GM18909 (cell line): ENCODE measurements around the gene PADI6.
"Not testable (repeated sequence)": the region's sequence is repeated elsewhere in the genome, so short reads cannot be mapped to it uniquely, and the experiment has no call there.

ENCODE experiments used
- ATAC-seq: cut with Tn5 transposase; IDR thresholded peaks from one replicate; pipeline ENCODE4 v1.9.1; 2021; ENCODE audit warnings: mild to moderate bottlenecking; ENCODE audit not compliant: unreplicated experiment, poor library complexity

PADI6 gene

DNA sequence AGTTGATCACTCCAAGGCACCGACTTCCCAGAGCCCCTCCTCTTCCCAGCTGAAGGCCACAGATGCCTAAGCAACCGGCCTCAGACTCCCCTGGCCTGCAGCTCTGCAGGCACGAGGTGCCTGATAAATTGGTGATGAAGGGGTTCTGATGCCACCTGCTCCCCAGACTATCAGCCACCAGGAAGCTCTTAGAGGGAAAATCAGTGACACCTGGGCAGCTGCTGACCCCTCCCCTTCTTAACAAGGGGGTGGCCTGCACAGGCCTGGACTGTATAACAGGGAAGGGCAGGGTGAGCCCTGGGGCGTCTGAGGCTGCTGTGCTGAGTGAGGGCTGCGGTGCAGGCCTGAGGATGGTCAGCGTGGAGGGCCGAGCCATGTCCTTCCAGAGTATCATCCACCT, at the start of gene PADI6:
TSS of gene PADI6 (plus strand) at position 301 of the 400 bp plus-strand sequence. CDS start at position 351, 50 bp downstream.
- ATAC-seq: no peak

DNA sequence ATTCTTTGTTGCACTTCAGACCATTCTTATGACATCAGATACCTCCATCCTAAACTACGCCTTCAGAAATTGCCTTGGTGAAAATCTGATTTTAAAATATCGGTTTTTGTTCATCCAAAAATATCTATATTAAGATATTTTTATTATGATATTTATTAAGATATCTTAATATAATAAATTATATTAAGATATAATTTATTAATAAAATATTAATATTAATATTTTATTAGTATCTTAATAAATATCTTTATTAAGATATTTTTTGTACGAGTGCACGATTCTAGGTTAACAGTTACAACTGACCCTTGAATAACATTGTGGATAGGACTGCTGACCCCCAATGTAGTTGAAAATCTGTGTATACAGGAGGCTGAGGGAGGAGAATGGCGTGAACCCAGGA, 43.1 kb upstream of the PADI6 start:
- ATAC-seq: no peak

DNA sequence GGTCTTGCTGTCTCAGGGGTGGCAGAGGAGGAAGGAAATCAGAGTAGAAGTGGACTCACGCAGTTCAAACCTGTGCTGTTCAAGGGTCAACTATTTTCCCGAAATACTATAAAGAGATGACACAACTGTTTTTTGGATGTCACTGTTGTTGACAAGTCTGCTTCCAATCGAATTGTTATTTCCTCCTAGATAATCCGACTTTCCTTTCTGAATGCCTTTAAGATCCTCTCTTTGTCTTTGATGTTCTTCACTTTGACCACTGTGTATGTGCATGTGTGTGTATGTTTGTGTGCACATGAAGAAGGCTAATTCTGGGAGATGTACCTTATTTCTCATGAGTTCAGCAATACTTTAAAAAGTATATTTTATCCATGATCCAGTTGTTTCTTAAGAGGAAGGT, 42.4 kb upstream of the PADI6 start:
- no peak for ATAC-seq

DNA sequence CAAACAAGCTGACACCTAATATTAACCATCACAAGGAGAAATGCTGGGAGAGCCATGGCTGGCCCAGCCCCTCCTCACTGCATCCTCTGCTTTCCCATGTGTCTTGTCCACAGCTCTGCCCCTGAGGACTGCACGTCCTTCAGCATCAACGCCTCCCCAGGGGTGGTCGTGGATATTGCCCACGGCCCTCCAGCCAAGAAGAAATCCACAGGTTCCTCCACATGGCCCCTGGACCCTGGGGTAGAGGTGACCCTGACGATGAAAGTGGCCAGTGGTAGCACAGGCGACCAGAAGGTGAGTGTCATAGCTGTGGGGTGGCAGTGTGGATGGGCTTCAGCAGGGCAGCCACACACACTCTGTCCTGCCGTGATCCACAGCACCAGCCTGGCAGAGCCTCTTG, 41.1 kb upstream of the PADI6 start:
- ATAC-seq: no peak

DNA sequence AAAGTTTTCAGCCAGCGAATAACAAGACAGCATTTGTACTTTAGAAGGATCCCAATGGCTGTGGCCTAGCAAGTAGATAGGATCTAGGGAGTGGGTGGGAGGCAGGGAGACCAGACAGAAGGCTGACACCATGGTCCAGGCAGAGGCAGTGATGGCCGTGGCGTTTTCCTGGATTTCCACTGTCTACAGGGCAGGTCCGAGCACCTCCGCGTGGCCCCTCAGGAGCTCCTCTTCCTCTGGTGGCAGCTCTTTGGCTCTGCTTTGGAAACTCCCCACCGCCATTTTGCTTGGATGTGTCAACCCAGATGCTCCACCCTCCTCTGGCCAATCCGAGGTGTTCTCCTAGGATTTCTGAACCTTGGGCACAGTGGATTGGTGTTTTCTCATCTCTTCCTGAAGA, 38.9 kb upstream of the PADI6 start:
- ATAC-seq: no peak

DNA sequence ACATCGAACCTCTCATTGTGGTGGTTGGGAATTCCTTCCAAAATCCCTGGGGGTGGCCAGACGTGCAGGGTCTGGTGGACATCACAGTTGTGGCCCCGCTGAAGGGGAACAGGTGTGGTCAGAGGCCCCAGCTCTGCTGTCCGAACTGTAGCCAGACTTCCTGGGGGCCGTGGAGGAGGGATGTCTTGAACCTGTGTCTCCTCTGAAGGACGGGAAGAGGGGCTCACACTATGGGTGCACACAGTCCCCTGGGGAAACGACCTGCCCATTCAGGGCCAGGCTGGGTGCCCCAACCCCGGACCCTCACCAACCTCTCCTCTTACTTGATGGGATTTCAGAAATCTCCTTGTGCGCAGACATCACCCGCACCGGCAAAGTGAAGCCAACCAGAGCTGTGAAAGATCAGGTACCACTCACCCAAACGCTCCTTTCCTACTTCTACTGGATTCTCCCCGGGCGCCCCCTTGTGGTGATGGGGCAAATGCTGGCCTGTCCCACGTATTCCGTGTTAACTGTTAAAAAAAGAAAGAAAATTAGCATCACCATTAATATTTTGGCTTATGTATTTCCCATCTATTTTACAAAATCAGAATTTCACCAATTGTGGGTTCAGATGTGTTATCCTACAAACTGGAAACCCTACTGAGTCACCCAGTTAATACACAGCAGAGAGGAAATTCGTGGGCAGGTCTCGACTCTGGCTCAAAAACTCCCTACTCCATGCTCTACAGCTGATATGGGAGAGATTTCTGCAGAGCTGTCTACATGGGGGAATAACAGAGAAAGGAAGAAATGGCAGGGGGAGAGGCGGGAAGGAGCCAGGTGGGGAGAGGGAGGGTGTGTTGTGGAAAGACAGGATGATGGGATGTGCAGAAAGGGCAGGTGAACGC, 35.9 kb upstream of the PADI6 start:
- ATAC-seq: no peak

DNA sequence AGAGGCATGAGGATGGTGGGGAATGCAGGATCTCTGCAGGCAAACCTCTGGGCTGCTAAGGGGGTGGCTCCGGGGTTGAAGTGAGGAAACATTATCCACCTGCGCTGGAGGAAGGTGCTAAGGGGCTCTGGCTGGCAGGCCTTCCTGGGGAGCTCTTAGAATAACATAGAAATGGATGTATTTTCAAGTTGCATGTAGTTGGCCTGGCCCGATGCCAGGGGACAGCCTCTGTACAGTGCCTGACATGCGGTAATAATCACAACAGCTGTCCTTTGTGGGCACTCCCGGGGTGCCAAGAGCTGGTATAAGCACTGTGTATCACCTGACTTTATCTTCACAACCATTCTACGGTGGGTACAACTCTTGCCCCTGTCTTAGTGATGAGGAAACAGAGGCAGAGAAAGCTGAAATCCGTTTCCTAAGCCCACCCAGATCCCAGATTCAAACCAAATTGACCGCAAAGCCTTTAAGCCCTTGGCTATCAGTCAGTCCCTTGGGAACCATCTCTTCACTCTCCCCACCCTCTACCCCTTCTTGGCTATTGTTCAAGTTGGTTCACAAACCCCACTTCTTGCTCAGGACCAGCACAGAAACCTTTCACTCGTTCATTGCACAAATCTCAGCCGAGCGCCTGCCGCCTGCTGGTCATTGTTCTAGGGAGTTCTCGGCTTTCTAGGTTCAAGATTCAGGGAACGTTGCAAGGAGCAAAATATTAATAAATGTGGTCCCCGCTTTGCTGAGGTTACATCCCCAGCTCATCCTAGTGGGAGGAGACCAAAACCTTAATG, 33.1 kb upstream of the PADI6 start:
- ATAC-seq: no peak

DNA sequence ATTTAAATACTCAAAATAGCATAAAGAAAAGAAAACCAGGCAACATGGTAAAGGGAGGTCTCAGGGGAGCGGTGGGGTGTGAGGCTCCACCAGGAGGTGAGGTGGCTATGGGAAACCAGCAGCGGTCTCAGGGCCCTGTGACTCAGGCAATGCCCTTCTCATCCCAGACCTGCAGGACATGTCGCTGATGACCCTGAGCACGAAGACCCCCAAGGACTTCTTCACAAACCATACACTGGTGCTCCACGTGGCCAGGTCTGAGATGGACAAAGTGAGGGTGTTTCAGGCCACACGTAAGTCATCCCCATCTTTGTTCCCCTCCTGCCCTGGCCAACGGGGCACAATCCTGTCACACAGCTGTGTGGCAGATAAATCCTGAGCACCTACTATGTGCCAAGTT, 32.5 kb upstream of the PADI6 start:
- ATAC-seq: no peak

DNA sequence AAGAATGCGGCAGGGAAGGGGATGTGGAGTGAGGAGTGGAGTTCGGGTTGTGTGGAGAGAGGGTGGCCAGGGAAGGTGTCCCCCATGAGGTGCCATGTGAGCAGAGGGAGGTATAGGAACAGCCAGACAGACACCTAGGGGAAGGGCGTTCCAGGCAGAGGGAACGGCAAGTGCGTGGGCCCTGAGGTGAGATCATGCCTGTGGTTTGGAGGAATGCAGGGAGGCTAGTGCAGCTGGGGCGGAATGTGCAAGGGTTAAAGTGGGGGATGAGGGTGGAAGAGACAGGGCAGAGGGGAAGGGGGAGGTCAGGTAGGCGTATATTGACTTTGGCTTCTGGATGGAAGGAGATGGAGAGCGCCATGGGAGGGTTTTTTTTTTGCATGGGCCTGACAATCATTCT, 31.6 kb upstream of the PADI6 start:
- no peak for ATAC-seq

DNA sequence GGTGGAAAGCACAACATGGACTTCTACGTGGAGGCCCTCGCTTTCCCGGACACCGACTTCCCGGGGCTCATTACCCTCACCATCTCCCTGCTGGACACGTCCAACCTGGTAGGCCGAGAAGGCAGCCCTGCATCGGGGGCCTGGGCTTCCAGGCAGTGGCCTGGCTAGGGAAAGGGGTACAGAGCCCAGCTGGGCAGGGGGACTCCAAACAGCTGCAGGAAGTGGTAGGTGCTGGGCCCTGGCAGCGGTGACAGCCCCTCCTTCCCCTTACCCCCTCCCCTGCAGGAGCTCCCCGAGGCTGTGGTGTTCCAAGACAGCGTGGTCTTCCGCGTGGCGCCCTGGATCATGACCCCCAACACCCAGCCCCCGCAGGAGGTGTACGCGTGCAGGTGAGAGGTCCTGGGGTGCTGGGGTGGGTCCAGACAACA, 30.0 kb upstream of the PADI6 start:
- no peak for ATAC-seq

DNA sequence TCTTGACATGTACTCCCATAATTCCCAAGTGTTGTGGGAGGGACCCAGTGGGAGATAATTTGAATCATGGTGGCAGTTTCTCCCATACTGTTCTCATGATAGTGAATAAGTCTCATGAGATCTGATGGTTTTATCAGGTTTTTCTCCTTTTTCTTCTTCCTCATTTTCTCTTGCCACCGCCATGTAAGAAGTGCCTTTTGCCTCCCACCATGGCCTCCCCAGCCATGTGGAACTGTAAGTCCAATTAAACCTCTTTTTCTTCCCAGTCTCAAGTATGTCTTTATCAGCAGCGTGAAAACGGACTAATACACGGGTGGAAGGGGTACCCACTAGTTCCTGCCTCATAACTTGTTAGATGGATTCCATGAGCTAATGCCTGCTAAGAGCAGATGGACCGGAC, 26.5 kb upstream of the PADI6 start:
- ATAC-seq: not testable (repeated sequence)

DNA sequence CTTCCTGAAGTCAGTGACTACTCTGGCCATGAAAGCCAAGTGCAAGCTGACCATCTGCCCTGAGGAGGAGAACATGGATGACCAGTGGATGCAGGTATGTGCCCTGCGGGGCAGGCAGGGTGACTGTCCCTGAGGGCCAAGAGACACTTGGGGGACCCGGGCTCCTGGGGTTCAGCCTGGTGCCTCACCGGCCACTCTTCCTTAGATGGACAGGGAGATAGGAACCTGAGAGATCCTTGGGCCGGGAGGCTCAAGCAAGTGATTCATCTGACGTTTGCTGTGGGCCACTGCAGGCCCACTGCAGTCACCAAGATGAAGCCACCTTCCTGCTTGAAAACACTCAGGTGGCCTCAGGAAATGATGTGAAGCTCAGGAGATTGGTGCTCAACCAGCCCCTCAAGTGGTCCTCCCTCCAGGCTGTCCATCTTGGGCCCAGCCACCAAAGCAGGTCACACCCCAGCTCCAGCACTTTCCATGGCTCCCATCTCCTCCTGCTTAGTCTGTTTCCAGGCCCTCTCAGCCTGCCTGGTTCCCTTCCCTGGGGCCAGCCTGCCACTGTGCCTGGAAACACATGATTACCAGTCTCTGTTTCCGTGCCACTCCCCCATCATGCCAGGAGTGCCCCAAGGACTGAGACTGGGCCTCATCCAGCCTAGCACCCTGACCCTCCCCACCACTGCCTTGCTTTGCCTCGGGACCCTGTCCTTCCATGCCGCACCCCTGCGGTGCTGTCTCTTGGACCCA, 25.8 kb upstream of the PADI6 start:
- no peak for ATAC-seq

DNA sequence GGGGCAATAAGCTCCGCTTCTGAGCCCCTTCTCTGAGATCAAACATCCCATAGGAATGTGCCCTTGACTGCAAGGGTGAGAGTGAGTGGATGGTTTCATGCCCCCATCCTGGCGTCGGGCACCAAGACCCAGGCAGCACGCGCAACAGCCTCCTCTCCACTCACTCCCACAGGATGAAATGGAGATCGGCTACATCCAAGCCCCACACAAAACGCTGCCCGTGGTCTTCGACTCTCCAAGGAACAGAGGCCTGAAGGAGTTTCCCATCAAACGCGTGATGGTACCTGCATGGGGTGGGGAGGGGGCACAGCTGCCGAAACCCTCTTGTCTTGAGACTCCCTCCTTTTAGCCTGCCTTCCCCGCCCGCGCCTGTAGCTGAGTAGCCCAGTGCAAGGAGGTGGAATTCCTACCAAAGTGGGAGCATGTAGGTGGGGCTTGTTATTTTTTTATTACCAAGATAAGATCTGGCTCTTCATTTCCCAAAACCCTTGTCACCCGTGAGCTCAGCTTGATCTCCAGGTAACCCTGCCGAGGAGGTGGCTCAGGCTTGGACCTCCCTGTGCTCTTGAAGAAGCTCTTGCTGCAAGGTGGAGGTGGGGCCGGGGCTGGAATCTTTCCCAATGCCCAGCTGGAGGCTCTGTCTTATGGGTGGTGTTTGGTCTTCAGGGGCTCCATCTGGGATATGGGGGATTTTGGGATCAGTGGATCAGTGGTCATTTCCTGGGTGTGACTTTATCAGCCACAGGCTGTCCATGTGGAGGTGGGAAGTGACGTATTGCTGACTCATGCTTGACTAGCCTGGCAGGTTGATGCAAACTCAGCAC, 24.0 kb upstream of the PADI6 start:
- no peak for ATAC-seq

DNA sequence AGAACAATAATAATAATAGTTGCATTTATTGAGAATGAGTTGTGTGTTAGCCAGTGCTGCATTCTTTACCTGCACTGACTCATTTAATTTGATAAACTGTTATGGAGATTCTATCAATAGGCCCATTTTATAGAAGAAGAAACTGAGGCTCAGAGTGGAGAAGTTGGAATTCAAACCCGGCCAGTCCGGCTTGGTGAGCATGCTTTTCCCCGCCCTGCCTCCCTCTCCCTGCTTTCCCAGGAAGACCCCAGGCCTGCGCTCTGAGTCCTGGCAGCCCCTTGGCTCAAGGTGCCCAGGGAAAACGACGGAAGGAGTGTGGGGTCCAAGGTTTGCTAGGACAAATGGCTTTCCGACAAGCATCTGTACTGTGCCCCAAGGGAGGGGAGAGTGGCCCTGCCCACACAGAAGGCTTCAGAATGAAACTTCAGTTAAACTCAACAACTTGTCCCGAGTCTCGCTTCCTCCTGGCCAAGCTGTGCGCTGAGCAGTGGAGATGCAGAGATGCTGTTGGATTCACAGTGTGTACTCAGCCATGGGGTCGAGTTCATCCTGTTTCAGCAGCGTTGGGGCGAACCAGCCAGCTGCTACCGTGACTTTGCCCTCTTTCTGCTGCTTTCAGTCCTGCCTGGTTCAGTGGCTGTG, 23.3 kb upstream of the PADI6 start:
- ATAC-seq: no peak

DNA sequence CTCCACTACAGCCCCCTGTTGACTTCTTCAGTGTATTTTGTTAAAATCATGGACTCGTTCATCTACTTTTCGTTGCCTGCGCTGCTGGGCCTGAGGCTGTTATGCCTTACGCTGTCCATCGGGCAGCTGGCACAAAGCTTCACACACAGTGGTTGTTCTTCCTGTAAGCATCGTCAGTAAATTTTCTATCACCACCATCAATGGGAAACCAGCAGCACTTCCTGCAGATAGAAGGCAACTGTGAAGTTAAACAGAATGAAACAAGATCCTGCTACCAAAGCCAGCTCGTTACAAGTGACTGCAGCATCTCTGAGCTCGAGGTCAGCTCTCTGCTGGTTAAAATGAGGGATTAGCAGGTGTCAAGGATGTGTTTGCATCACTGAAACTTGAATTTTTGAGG, 21.9 kb upstream of the PADI6 start:
- no peak for ATAC-seq

DNA sequence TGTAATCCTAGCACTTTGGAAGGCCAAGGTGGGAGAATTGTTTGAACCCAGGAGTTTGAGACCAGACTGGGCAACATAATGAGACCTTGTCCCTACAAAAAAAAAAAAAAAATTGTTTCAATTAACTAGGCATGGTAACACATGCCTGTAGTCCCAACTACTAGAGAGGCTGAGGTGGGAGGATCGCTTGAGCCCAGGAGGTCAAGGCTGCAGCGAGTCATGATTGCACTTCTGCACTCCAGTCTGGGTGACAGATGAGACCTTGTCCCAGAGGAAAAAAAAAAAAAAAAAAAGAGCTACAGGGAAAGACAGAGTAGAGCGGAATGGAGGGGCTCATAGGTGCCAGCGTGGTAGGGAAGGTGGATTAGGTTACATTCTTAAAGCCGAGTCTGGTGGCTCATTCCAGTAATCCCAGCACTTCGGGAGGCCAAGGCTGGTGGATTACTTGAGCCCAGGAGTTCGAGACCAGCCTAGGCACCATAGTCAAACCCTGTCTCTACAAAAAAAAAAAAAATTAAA, 21.0 kb upstream of the PADI6 start:
- no peak for ATAC-seq

DNA sequence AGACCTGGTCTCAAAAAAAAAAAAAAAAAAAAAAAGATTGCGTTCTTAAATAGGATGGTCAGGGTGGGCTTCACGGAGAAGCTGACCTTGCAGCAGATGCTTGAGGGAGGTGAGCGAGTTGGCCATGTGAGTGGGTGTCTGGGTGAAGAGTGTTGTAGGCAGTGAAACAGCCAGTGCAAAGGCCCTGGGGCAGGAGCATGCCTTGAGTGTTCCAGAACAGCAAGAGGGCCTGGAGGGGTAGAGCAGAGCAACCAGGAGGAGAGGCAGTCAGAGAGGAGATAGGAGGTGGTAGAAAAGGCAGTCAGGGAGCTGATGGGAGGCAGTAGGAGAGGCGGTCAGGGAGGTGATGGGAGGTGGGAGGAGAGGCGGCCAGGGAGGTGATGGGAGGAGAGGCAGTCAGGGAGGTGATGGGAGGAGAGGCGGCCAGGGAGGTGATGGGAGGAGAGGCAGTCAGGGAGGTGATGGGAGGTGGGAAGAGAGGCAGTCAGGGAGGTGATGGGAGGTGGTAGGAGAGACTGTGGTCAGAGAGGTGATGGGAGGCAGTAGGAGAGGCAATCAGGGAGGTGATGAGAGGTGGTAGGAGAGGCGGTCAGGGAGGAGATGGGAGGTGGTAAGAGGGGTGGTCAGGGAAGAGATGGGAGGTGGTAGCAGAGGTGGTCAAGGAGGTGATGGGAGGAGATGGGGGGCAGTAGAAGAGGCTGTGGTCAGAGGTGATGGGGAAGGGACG, 20.2 kb upstream of the PADI6 start:
- no peak for ATAC-seq

DNA sequence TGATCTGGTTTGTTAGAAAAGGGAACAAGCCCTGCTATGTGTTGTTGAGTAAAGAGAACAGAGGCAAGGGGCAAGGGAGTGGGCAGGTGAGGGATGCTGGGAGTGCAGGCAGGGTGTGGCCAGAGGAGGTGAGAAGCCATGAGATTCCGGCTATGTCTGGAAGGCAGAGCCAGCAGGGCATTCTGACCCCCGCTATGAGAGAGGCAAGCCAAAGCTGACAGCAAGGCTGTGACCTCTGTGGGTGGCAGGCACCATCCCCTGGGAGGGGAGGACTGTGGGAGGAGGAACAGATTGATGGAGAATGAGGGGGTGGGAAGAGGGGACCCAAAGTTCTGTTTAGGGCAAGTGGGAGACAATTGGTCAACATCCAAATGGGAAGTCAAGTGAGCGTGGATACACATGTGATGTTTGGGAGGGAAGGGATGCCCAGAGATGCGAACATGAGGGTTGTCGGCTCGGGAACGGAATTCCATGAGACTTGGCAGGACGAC, 19.5 kb upstream of the PADI6 start:
- no peak for ATAC-seq
